RWPE2 (cell line): ENCODE results near the gene ACAP3.

Experiments
- ATAC-seq: fragments of 200-7000 bp; cut with Tn5 transposase; 3 replicates; pipeline ENCODE4 v1.9.1; 2021; ENCODE audit warnings: low read depth
- DNase-seq: peaks from one replicate; pipeline ENCODE4 v3.0.0-alpha.2; 2020; ENCODE audit warnings: low spot score
- H3K27ac ChIP-seq: fragments of 450-650 bp; 2 replicates; pipeline ENCODE4 v1.5.1; 2017; ENCODE audit warnings: mild to moderate bottlenecking; ENCODE audit not compliant: poor library complexity, severe bottlenecking
- H3K27me3 ChIP-seq: fragments of 250-450 bp; sonication (Bioruptor Pico); 2 replicates; pipeline ENCODE4 v1.5.1; 2021; ENCODE audit warnings: mild to moderate bottlenecking, moderate library complexity; ENCODE audit not compliant: insufficient read depth, poor library complexity, severe bottlenecking
- H3K36me3 ChIP-seq: fragments of 250-450 bp; sonication (Bioruptor Pico); 2 replicates; pipeline ENCODE4 v1.5.1; 2020; ENCODE audit warnings: low read depth, mild to moderate bottlenecking, moderate library complexity
- H3K4me1 ChIP-seq: fragments of 250-450 bp; sonication (Bioruptor Pico); 2 replicates; pipeline ENCODE4 v1.5.1; 2021; ENCODE audit warnings: mild to moderate bottlenecking, moderate library complexity; ENCODE audit not compliant: insufficient read depth, poor library complexity, severe bottlenecking
- H3K4me3 ChIP-seq: fragments of 250-450 bp; sonication (Bioruptor Pico); 2 replicates; pipeline ENCODE4 v1.5.1; 2021; ENCODE audit warnings: mild to moderate bottlenecking, moderate library complexity; ENCODE audit not compliant: severe bottlenecking
- H3K9me3 ChIP-seq: fragments of 250-450 bp; sonication (Bioruptor Pico); 2 replicates; pipeline ENCODE4 v1.5.1; 2021; ENCODE audit warnings: mild to moderate bottlenecking, moderate library complexity; ENCODE audit not compliant: severe bottlenecking
- TF ChIP-seq, protein P1 (sequence below): fragments of 450-650 bp; IDR thresholded peaks from one replicate; pipeline ENCODE4 v1.5.1; 2017; ENCODE audit warnings: mild to moderate bottlenecking, moderate library complexity; ENCODE audit not compliant: poor library complexity, severe bottlenecking

The ACAP3 gene

DNA sequence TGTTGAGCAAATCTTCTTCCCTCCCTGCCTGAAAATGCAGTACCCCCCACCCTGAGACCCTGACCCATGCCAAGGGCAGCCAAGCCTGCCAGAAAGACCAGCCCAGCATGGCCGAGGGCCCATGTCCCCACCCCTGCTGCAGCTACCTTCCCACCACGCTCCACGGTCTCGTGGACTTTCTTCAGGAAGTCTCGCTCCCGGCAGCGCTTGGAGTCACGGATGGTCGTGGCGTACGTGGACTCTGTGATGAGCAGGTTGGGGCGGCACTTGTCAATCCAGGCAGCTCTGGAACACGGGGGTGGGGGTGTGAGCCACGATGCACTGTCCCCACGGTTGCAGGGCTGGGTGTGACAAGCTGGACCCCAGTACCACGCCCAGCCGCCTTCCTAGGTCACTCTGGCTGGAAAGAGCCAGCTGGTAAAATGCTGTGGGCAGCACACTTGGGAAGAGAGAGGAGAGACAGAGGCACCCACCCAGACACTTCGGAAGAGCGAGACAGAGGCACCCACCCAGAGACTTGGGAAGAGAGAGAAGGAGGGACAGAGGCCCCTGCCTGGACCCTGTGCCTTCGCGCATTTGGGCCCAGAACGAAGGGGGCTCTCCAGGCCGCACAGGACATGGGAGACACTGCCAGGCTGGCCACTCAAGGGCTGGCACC is 7.1 kb upstream of the ACAP3 start:
- H3K36me3 ChIP-seq, result peaks cover 85% of the 10 kb centered on the region
- no peak overlapping the region for H3K4me3 ChIP-seq
- no peak overlapping the region for H3K27ac ChIP-seq
- H3K9me3 ChIP-seq, result no peaks in the 10 kb centered on the region
- H3K27me3 ChIP-seq, result no peaks in the 10 kb centered on the region
- peaks cover 6% of the 10 kb centered on the region for H3K4me1 ChIP-seq
- TF ChIP-seq, protein P1, sequence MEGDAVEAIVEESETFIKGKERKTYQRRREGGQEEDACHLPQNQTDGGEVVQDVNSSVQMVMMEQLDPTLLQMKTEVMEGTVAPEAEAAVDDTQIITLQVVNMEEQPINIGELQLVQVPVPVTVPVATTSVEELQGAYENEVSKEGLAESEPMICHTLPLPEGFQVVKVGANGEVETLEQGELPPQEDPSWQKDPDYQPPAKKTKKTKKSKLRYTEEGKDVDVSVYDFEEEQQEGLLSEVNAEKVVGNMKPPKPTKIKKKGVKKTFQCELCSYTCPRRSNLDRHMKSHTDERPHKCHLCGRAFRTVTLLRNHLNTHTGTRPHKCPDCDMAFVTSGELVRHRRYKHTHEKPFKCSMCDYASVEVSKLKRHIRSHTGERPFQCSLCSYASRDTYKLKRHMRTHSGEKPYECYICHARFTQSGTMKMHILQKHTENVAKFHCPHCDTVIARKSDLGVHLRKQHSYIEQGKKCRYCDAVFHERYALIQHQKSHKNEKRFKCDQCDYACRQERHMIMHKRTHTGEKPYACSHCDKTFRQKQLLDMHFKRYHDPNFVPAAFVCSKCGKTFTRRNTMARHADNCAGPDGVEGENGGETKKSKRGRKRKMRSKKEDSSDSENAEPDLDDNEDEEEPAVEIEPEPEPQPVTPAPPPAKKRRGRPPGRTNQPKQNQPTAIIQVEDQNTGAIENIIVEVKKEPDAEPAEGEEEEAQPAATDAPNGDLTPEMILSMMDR, result no peak
- no peak for DNase-seq
- ATAC-seq, result no peak

DNA sequence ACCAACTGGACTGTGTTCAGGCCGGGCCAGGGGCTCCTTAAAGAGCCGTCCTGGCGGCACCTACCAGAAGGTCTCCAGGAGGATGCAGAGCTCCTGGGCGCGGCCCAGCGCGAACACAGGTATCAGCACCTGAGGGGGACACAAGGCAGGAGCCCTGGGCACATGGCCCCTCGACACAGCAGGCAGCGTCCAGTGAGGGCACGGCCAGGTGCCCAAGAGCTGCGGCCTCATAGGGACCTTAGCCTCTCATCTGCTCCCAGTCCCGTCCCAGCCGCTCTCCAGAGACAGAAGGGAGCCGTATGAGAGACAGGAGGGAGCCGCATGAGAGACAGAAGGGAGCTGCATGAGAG is 6.5 kb upstream of the ACAP3 start:
- Histone ChIP-seq H3K27ac (no peak overlapping the region), H3K36me3 (peaks cover 82% of the 10 kb centered on the region), H3K4me3 (no peak overlapping the region), H3K27me3 (no peaks in the 10 kb centered on the region), H3K9me3 (no peaks in the 10 kb centered on the region), H3K4me1 (peaks cover 6% of the 10 kb centered on the region)
- TF ChIP-seq, protein P1, result no peak
- no peak for ATAC-seq
- DNase-seq, result no peak

DNA sequence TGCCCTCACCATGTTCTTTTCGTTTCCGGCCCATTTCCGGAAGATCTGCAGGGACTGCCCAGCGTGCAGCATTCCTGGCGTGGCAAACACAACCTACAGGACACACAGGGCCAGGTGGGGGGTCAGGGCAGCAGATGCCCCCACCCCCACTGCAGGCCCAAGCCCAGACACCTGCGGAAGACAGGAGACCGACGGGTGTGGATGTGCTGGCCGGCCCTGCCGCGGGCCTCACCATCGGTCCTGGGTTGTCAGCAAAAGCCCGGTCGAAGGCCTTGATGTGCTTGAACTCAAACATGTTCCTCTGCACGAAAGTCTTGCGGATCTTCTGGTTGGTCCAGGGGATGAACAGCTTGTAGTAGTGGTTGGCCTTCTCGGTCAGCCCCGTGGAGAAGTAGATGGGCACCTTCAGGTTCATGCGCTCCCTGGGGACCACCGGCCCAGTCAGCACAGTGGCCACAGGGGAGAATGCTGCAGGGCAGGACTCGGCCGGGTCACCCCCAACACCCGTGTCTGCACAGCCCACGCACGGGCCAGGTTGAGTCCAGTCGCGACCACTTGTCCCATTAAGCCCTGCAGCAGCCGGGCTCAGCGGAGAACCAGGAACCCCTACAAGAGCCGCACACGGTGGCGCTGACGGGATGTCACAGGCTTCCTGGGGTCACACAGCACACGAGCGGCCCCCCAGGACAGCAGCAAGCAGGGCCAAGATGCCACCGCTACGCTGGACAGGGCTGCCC is 5.9 kb upstream of the ACAP3 start:
- Histone ChIP-seq H3K27ac (no peak overlapping the region), H3K27me3 (no peaks in the 10 kb centered on the region), H3K4me3 (no peak overlapping the region), H3K9me3 (no peaks in the 10 kb centered on the region), H3K36me3 (peaks cover 77% of the 10 kb centered on the region), H3K4me1 (peaks cover 6% of the 10 kb centered on the region)
- DNase-seq (no peak), ATAC-seq (no peak)
- TF ChIP-seq, protein P1, result no peak

DNA sequence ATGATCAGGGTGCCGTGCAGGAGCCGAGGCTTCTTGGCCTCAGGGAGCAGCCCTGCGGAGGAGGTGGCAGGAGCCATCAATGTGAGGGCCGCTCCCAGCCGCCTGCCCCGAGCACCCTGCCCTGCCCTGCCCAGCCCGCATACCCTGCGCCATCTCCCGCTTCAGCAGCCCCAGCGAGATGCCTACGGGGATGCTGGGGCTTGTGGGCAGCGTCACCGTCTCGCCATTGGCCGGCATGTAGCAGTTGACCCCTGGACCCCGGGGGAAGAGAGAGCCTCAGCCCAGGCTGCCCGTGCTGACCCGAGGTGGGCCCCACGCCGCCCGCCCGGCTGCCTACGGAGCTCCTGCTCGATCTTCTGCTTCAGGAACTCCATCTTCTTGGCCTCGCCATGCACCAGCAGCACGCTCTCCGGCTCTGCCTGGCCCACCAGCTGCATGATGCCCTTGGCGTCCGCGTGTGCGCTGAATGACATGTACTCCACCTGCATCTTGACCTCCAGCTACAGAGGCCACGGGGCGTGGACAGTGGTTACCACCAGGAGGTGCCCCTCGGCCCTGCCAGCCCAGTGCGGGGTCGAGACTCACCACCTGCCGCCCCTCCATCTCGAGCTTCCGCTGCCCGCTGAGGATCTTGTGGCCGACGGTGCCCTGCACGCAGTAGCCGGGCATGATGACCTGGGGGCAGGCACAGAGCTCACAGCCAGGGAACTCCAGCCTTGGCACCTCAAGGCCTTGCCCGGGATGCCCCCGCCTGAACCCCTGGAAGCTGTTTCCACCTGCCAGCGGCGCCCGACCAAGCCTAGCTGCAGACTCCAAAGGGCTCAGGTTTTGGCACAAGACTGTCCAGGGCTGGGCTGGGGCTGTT is 5.0 kb upstream of the ACAP3 start:
- Histone ChIP-seq H3K36me3 (peaks cover 73% of the 10 kb centered on the region), H3K4me3 (no peak overlapping the region), H3K27me3 (no peaks in the 10 kb centered on the region), H3K27ac (no peak overlapping the region), H3K4me1 (no peaks in the 10 kb centered on the region), H3K9me3 (no peaks in the 10 kb centered on the region)
- DNase-seq (no peak), ATAC-seq (no peak)
- TF ChIP-seq, protein P1, result no peak
